Naive thymus-derived CD8-positive, alpha-beta T cell (primary cell): ENCODE results near the gene PSMA1. TPM values are rescaled to one million over a fixed set of nuclear protein-coding genes. Genes with fewer than 3 reads are reported as not detected.

Experiments used
- ATAC-seq, 2 donors: fragments of 150-1000 bp; cut with Tn5 transposase in 1 of 2; sonication (Bioruptor Pico), chemical (Tn5 transposase) in 1 of 2; 1 replicate in 1 of 2; 2 replicates in 1 of 2; pipeline ENCODE4 v1.10.0; 2021; ENCODE audit warnings: mild to moderate bottlenecking in 2 of 2, moderate library complexity in 2 of 2
- POLR2A ChIA-PET: fragments of 350-600 bp; sonication (Branson Sonifier 250); formaldehyde crosslinking; loops from one replicate; lab custom pipeline; 2021; ENCODE audit warnings: antibody characterized with exemption; lab: Charles Lee
- DNase-seq, 10 donors: peaks; one replicate each; pipeline versions ENCODE4 v3.0.0 to v3.0.0-alpha.2; 2020 to 2022
- H3K27ac Mint-ChIP-seq, 10 donors: one replicate each; pipeline ENCODE4 v1.8.0; 2020 to 2022; ENCODE audit warnings: mild to moderate bottlenecking in 10 of 10, mixed read lengths in 10 of 10, moderate library complexity in 4 of 10, inconsistent platforms in 1 of 10
- H3K27me3 Mint-ChIP-seq, 5 donors: one replicate each; pipeline ENCODE4 v1.8.0; 2021 to 2022; ENCODE audit warnings: mixed read lengths in 5 of 5
- H3K36me3 Mint-ChIP-seq, 3 donors: one replicate each; pipeline ENCODE4 v1.8.0; 2020 to 2022; ENCODE audit warnings: mixed read lengths in 3 of 3, mild to moderate bottlenecking in 2 of 3, inconsistent platforms in 1 of 3
- H3K4me1 Mint-ChIP-seq, 4 donors: one replicate each; pipeline ENCODE4 v1.8.0; 2021 to 2022; ENCODE audit warnings: mixed read lengths in 4 of 4
- H3K4me3 Mint-ChIP-seq, 10 donors: one replicate each; pipeline ENCODE4 v1.8.0; 2020 to 2022; ENCODE audit warnings: mild to moderate bottlenecking in 10 of 10, mixed read lengths in 10 of 10, moderate library complexity in 6 of 10, inconsistent platforms in 1 of 10
- H3K9me3 Mint-ChIP-seq, 9 donors: one replicate each; pipeline ENCODE4 v1.8.0; 2020 to 2022; ENCODE audit warnings: mixed read lengths in 9 of 9, mild to moderate bottlenecking in 3 of 9, inconsistent platforms in 1 of 9, moderate library complexity in 1 of 9
- polyA plus RNA-seq, 3 donors: library from polyadenylated mRNA; unstranded; fragments of 300-500 nt; fragmentation: Illumina TruSeq; gene quantifications; one replicate each; pipeline ENCODE4 v1.2.3, GENCODE V29; 2021
- total RNA-seq, 8 experiments: library from RNA in 2 of 8; stranded (reverse) in 2 of 8; gene quantifications; one replicate each; pipeline ENCODE4 v1.2.3 and lab custom pipeline; 2021 to 2026

The PSMA1 gene
- total and polyA plus RNA-seq, 5 experiments from 2014 or later: 150 to 159 (median 154) TPM

- Mint-ChIP-seq H3K4me3 (no peak overlapping the region), H3K4me1 (peaks cover 0 to 2% (median 0%) of the 10 kb centered on the region in 4 donors), H3K27ac (peak overlapping the region in 1 of 10 donors; percentile 9), H3K27me3 (no peaks in the 10 kb centered on the region), H3K9me3 (no peaks in the 10 kb centered on the region), H3K36me3 (peaks cover 0 to 12% (median 3%) of the 10 kb centered on the region in 3 donors)
- POLR2A ChIA-PET: no interaction called here
- ATAC-seq: no peak
- DNase-seq: no peak
Observed at GRCh38 chr11:14529321-14529720, 9.1 kb upstream of the PSMA1 start.

DNA sequence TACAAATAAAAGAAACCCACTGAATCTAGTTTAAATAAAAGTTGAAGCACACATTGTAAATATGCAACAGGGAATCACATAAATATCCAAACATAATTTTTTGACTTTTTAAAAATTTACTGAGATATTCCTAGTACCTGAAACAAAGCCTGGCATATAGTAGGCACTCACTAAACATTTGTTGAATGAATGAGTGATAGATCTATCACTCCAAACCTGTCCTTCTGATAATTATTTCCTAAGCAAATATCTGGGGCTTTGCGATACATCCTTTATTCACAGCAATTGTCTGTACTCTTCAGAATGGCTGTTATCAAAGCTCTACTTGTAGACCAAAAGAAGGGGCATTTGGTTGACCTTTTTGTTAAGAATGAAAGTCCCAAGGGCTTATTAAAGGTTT lies 2.6 kb upstream of the PSMA1 start:
- H3K27ac Mint-ChIP-seq: peak overlapping the region in 4 of 10 donors; percentile 8 to 76 (median 51)

GRCh38 chr11:14522245-14522644 lies 2.1 kb upstream of the PSMA1 start:
- Mint-ChIP-seq H3K4me1 (peaks cover 11 to 35% (median 26%) of the 10 kb centered on the region in 4 donors), H3K9me3 (no peaks in the 10 kb centered on the region), H3K4me3 (no peak overlapping the region), H3K27me3 (no peaks in the 10 kb centered on the region), H3K36me3 (peaks cover 2 to 16% (median 4%) of the 10 kb centered on the region in 3 donors), H3K27ac (peak overlapping the region in 1 of 10 donors; percentile 76)
- POLR2A ChIA-PET: no interaction called here
- ATAC-seq (no peak), DNase-seq (no peak)

More for the DNA sequence above, 2.6 kb upstream of the PSMA1 start:
- no peaks in the 10 kb centered on the region for H3K27me3 Mint-ChIP-seq
- ATAC-seq: no peak
- DNase-seq: no peak
- POLR2A ChIA-PET: no interaction called here
- H3K4me3 Mint-ChIP-seq: no peak overlapping the region
- peaks cover 0 to 10% (median 4%) of the 10 kb centered on the region in 3 donors for H3K36me3 Mint-ChIP-seq
- peaks cover 11 to 29% (median 24%) of the 10 kb centered on the region in 4 donors for H3K4me1 Mint-ChIP-seq
- H3K9me3 Mint-ChIP-seq: no peaks in the 10 kb centered on the region

DNA sequence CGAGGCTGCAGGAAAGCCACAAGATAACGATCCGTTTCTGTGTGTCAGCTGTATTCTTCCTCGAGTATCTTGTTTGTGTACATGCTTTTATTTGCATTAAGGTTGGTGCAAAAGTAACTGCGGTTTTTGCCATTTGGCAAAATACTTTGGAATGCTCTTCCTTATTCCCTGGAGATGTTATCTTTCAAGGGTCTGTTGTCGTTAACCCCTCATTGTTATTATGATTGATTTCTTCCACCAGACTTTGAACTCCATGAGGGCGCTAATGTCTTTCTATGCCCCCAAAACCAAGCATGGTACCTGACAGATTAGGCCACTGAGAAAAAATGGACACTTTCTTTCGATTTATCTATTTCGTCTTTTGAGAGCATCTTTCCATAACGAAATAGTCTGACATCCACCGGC lies 563 bp upstream of the PSMA1 start:
- no peak for DNase-seq
- no peaks in the 10 kb centered on the region for H3K9me3 Mint-ChIP-seq
- ATAC-seq: no peak
- H3K27ac Mint-ChIP-seq: peak overlapping the region; percentile 92 to 98 (median 98)
- H3K36me3 Mint-ChIP-seq: peaks cover 4 to 25% (median 5%) of the 10 kb centered on the region in 3 donors
- H3K27me3 Mint-ChIP-seq: no peaks in the 10 kb centered on the region
- POLR2A ChIA-PET: interaction anchor here (0.7 to 2.6 kb wide), 7 partner anchors 11 to 386 kb away, joined by 3 to 20 read pairs (median 8); partner anchors contain the start of genes COPB1, CYP2R1 and PDE3B
- peak overlapping the region; percentile 90 to 99 (median 96) for H3K4me3 Mint-ChIP-seq
- H3K4me1 Mint-ChIP-seq: peaks cover 11 to 38% (median 27%) of the 10 kb centered on the region in 4 donors

DNA sequence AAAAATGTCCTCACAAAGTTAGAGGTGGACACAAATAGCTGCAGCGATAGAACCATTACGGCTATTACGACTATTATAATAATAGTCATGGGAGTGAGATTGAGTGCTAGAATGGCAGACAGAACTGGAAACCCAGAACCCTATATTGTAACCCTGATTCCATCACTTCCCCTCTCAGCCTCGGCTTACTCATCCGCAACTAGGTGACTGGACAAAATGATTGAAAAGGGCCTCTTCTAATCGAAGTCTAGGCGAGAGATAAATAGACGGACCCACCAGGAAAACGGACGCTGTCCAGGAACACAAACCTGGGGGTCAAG lies 629 bp downstream of the PSMA1 start:
- peaks cover 4 to 31% (median 7%) of the 10 kb centered on the region in 3 donors for H3K36me3 Mint-ChIP-seq
- no peaks in the 10 kb centered on the region for H3K27me3 Mint-ChIP-seq
- POLR2A ChIA-PET: interaction anchor here (0.8 to 2.6 kb wide), 7 partner anchors 20 to 387 kb away, joined by 3 to 20 read pairs (median 8); partner anchors contain the start of genes COPB1, CYP2R1 and PDE3B
- H3K4me1 Mint-ChIP-seq: peaks cover 11 to 38% (median 28%) of the 10 kb centered on the region in 4 donors
- peak overlapping the region; percentile 90 to 99 (median 96) for H3K4me3 Mint-ChIP-seq
- no peaks in the 10 kb centered on the region for H3K9me3 Mint-ChIP-seq
- peak; percentile 1 to 2 for ATAC-seq
- H3K27ac Mint-ChIP-seq: peak overlapping the region; percentile 92 to 98 (median 98)
- DNase-seq: no peak

GRCh38 chr11:14518820-14519219 lies 1.4 kb downstream of the PSMA1 start:
- Mint-ChIP-seq H3K4me3 (peak overlapping the region; percentile 90 to 99 (median 96)), H3K27me3 (no peaks in the 10 kb centered on the region), H3K36me3 (peaks cover 4 to 38% (median 7%) of the 10 kb centered on the region in 3 donors), H3K4me1 (peaks cover 11 to 38% (median 28%) of the 10 kb centered on the region in 4 donors), H3K9me3 (no peaks in the 10 kb centered on the region), H3K27ac (peak overlapping the region; percentile 53 to 98 (median 97))
- POLR2A ChIA-PET: interaction anchor here (0.6 to 2.6 kb wide), 4 partner anchors 19 to 246 kb away, joined by 3 to 20 read pairs (median 6); partner anchors contain the start of gene COPB1
- DNase-seq (no peak), ATAC-seq (no peak)

GRCh38 chr11:14513800-14514199 lies 6.4 kb downstream of the PSMA1 start:
- Mint-ChIP-seq H3K36me3 (peaks cover 0 to 82% (median 16%) of the 10 kb centered on the region in 3 donors), H3K9me3 (no peaks in the 10 kb centered on the region), H3K27ac (no peak overlapping the region), H3K4me3 (no peak overlapping the region), H3K27me3 (no peaks in the 10 kb centered on the region), H3K4me1 (peaks cover 8 to 25% (median 19%) of the 10 kb centered on the region in 4 donors)
- ATAC-seq: no peak
- DNase-seq: no peak
- POLR2A ChIA-PET: no interaction called here

DNA sequence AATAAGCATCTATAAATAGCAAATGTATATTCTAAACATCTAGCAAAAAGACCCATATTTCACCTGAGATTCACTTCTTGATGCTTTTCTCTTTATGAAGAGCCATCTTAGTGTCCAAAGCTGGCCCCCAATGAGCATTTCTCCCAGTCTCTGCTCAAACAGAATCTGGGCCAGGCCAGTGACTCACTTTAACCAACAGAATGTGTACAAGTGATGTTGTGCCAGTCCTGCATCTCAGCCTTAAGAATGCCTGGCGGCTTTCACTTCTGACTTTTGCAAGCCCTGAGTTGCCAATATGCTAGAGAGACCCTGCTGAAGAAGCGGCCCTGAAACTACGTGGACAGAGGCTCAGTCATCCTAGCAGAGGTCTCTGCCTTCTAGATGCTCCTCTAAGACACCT lies 13.7 kb downstream of the PSMA1 start:
- H3K9me3 Mint-ChIP-seq: no peaks in the 10 kb centered on the region
- no peak for ATAC-seq
- H3K4me1 Mint-ChIP-seq: peaks cover 0 to 12% (median 8%) of the 10 kb centered on the region in 4 donors
- no peak for DNase-seq
- H3K36me3 Mint-ChIP-seq: peaks cover 0 to 75% (median 20%) of the 10 kb centered on the region in 3 donors
- POLR2A ChIA-PET: no interaction called here
- peak overlapping the region in 7 of 10 donors; percentile 5 to 82 (median 30) for H3K27ac Mint-ChIP-seq
- H3K27me3 Mint-ChIP-seq: no peaks in the 10 kb centered on the region
- no peak overlapping the region for H3K4me3 Mint-ChIP-seq

- Mint-ChIP-seq H3K36me3 (peaks cover 0 to 51% (median 14%) of the 10 kb centered on the region in 3 donors), H3K9me3 (peaks cover 0 to 2% (median 0%) of the 10 kb centered on the region in 9 donors), H3K4me3 (no peak overlapping the region), H3K4me1 (peaks cover 9 to 23% (median 16%) of the 10 kb centered on the region in 4 donors), H3K27me3 (no peaks in the 10 kb centered on the region), H3K27ac (peak overlapping the region in 2 of 10 donors; percentile 60 to 70)
- DNase-seq (no peak), ATAC-seq (no peak)
- POLR2A ChIA-PET: interaction anchor here (0.7 to 0.8 kb wide), 2 partner anchors 142 to 209 kb away, joined by 4 to 6 read pairs; no protein-coding TSS in a partner anchor
Observed at GRCh38 chr11:14503023-14503422, 17.2 kb downstream of the PSMA1 start.

DNA sequence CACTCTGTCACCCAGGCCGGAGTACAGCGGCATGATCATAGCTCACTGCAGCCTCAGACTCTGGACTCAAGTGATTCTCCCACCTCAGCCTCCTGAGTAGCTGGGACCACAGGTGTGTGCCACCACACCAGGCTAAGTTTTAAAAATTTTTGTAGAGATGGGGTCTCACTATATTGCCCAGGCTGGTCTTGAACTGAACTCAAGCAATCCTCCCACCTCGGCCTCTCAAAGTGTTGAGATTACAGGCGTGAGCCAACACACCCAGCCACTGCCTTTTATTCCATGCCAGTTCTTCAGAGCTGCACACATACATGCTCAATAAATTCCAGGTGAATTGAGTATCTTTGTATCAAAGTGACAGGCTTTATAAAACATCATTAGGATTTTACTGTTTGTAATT lies 18.1 kb downstream of the PSMA1 start:
- Mint-ChIP-seq H3K36me3 (peaks cover 8 to 51% (median 20%) of the 10 kb centered on the region in 3 donors), H3K27ac (peak overlapping the region in 5 of 10 donors; percentile 17 to 57 (median 38)), H3K27me3 (no peaks in the 10 kb centered on the region), H3K4me1 (peaks cover 16 to 33% (median 26%) of the 10 kb centered on the region in 4 donors), H3K9me3 (peaks cover 0 to 2% (median 0%) of the 10 kb centered on the region in 9 donors), H3K4me3 (no peak overlapping the region)
- POLR2A ChIA-PET: interaction anchor here (1.4 kb wide), 1 partner anchor 406 kb away, joined by 3 read pairs; no protein-coding TSS in a partner anchor
- ATAC-seq (no peak), DNase-seq (no peak)

DNA sequence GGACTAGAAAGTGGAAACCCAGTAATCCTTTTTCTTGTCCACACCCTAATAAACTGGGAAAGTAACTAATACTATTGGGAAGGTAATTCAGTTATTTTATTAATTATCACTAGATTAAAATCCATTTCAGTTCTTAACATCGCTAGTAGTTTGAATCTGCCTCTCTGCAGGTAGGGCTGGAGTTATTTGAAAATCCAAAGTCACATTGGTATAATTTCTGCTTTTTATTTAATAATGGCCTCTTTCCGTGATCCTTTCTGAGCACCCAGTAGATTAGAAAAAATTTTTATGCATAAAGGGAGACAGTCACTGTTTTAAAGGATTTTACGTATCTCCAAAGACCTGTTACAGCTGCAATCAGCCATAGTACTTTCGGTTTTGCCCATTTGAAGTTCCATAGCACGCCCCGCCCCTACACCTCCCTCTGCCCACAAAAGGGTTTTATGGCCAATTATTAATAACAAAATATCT lies 20.0 kb downstream of the PSMA1 start:
- DNase-seq (peak; percentile 15 to 70 (median 46)), ATAC-seq (peak; percentile 48 to 50)
- POLR2A ChIA-PET: interaction anchor here (0.6 to 2.7 kb wide), 11 partner anchors 13 to 391 kb away, joined by 3 to 20 read pairs (median 4); partner anchors contain the start of genes CYP2R1, PDE3B and PSMA1
- peak overlapping the region; percentile 90 to 100 (median 98) for H3K27ac Mint-ChIP-seq
- no peaks in the 10 kb centered on the region for H3K27me3 Mint-ChIP-seq
- peaks cover 0 to 2% (median 0%) of the 10 kb centered on the region in 9 donors for H3K9me3 Mint-ChIP-seq
- peaks cover 10 to 51% (median 15%) of the 10 kb centered on the region in 3 donors for H3K36me3 Mint-ChIP-seq
- peak overlapping the region; percentile 90 to 100 (median 96) for H3K4me3 Mint-ChIP-seq
- peaks cover 23 to 45% (median 39%) of the 10 kb centered on the region in 4 donors for H3K4me1 Mint-ChIP-seq

DNA sequence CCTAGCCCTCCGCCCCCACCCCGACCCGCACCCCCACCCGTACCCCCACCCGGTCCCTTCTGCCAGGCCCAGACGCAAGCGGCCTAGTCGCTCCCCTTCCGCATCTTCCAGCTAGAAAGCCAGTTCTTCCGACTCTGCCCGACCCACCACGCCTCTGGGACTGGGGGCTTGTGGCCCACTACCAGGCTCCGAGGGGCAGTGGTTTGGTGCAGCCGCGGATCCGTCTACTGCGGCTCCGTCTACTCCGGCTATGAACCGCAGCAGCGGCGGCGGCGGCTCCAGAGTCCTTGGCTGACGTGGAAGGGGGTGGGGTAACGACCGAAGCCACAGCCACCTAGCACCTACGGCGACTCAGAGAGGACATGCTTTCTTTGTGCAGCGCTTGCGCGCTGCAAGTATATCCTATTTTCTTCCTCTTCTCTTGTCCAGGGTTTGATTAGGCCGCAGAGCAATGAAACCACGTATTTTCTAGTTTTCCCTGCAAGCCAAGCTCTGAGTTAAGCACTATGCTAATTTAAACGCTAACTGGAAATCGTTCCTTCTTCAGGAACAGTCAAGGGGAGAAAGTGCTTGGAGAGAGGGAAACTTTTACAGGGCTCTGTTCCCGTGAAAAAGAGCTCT lies 20.5 kb downstream of the PSMA1 start, which contains the start of gene COPB1:
TSS of gene COPB1 (minus strand) at position 252 of the 621 bp plus-strand sequence. CDS start 883 bp downstream, outside the sequence.
- peaks cover 23 to 50% (median 44%) of the 10 kb centered on the region in 4 donors for H3K4me1 Mint-ChIP-seq
- peak within 1 kb of the TSS; percentile 90 to 100 (median 98) for H3K27ac Mint-ChIP-seq
- ATAC-seq: peak; percentile 93 to 94
- DNase-seq: peak; percentile 82 to 96 (median 93)
- peaks cover 0 to 2% (median 0%) of the 10 kb centered on the region in 9 donors for H3K9me3 Mint-ChIP-seq
- no peaks in the 10 kb centered on the region for H3K27me3 Mint-ChIP-seq
- H3K4me3 Mint-ChIP-seq: peak within 1 kb of the TSS; percentile 90 to 100 (median 96)
- H3K36me3 Mint-ChIP-seq: peaks cover 15 to 51% (median 19%) of the 10 kb centered on the region in 3 donors
- POLR2A ChIA-PET: interaction anchor here (0.7 to 2.7 kb wide), 10 partner anchors 13 to 1037 kb away, joined by 3 to 20 read pairs (median 4); partner anchors contain the start of genes CYP2R1, PDE3B and PSMA1
